IMR-90 (cell line): ENCODE results near the gene ART3.

Experiments used
- BHLHE40 ChIP-seq: fragments of 150-350 bp; IDR thresholded peaks from 2 replicates; pipeline ENCODE4 v1.6.1; 2016; ENCODE audit warnings: mild to moderate bottlenecking, low read depth, low read length
- CEBPB ChIP-seq: IDR thresholded peaks from 2 replicates; pipeline ENCODE4 v1.6.1; 2012; ENCODE audit warnings: low read depth, low read length, improper control_type of control experiment
- CTCF ChIP-seq: conservative IDR thresholded peaks from 2 replicates; pipeline ENCODE4 v1.5.1; 2012; ENCODE audit warnings: mild to moderate bottlenecking, low read depth, low read length, improper control_type of control experiment
- FOS ChIP-seq: fragments of 150-350 bp; IDR thresholded peaks from 2 replicates; pipeline ENCODE4 v1.6.1; 2016; ENCODE audit warnings: low read depth, low read length
- MAZ ChIP-seq: IDR thresholded peaks from 2 replicates; pipeline ENCODE4 v1.6.1; 2012; ENCODE audit warnings: low read depth, mild to moderate bottlenecking, low read length, improper control_type of control experiment, moderate library complexity, borderline replicate concordance
- NFE2L2 ChIP-seq: fragments of 150-350 bp; IDR thresholded peaks from 2 replicates; pipeline ENCODE4 v1.6.1; 2016; ENCODE audit warnings: low read depth, mild to moderate bottlenecking, low read length
- POLR2A ChIP-seq: IDR thresholded peaks from 2 replicates; pipeline ENCODE4 v1.6.1; 2012; ENCODE audit warnings: mild to moderate bottlenecking, low read depth, low read length
- RCOR1 ChIP-seq: IDR thresholded peaks from 2 replicates; pipeline ENCODE4 v1.6.1; 2012; ENCODE audit warnings: mild to moderate bottlenecking, low read length, improper control_type of control experiment; ENCODE audit not compliant: insufficient replicate concordance

- TF ChIP-seq FOS, result no peak
- no peak for TF ChIP-seq MAZ
- TF ChIP-seq RCOR1, result no peak
- no peak for TF ChIP-seq CTCF
- no peak for TF ChIP-seq NFE2L2
- no peak for TF ChIP-seq BHLHE40
- TF ChIP-seq POLR2A, result no peak
- no peak for TF ChIP-seq CEBPB
Measured at GRCh38 chr4:76066546-76066945, 8.0 kb upstream of the ART3 start.
